IMR-90 (cell line): ENCODE measurements around the gene TCF3. TPM values are rescaled to one million over a fixed set of nuclear protein-coding genes. Genes with fewer than 3 reads are reported as not detected.

Experiments
- ATAC-seq: fragments of 200-7000 bp; cut with Tn5 transposase; 2 replicates; pipeline ENCODE4 v1.9.1; 2020; ENCODE audit warnings: low read depth, mild to moderate bottlenecking, moderate library complexity
- BruUV-seq: library from RNA; stranded (reverse); fragments of 400-500 nt; replicated peaks from 2 replicates; lab custom pipeline; 2021; lab: Mats Ljungman, UMichigan
- CTCF ChIA-PET: fragments of 300-600 bp; formaldehyde crosslinking; extraction: SDS; loops from one replicate; lab custom pipeline; 2021; ENCODE audit warnings: antibody characterized with exemption; lab: Yijun Ruan, JAX
- POLR2A ChIA-PET: fragments of 300-600 bp; sonication (Branson Sonifier 250); formaldehyde crosslinking; loops from one replicate; lab custom pipeline; 2022; ENCODE audit warnings: antibody characterized with exemption; ENCODE audit not compliant: unreplicated experiment; lab: Charles Lee
- DNase-seq: peaks from one replicate; pipeline ENCODE4 v3.0.0; 2013
- H2AFZ ChIP-seq: replicated peaks from 2 replicates; pipeline ENCODE3; 2013; ENCODE audit warnings: low read length, mild to moderate bottlenecking; ENCODE audit not compliant: poor library complexity
- H2AK5ac ChIP-seq: 2 replicates; pipeline ENCODE4 v1.6.1; 2013; ENCODE audit warnings: low read depth, low read length, inconsistent platforms
- H2AK9ac ChIP-seq: replicated peaks from 2 replicates; pipeline ENCODE3; 2013; ENCODE audit warnings: mild to moderate bottlenecking, low read depth, low read length, moderate library complexity; ENCODE audit not compliant: poor library complexity
- H2BK120ac ChIP-seq: 2 replicates; pipeline ENCODE4 v1.6.1; 2013; ENCODE audit warnings: low read depth, low read length, inconsistent platforms
- H2BK15ac ChIP-seq: 3 replicates; pipeline ENCODE4 v1.6.1; 2013; ENCODE audit warnings: low read depth, low read length, inconsistent platforms
- H2BK20ac ChIP-seq: 2 replicates; pipeline ENCODE4 v1.6.1; 2013; ENCODE audit warnings: low read depth, mild to moderate bottlenecking, inconsistent platforms, low read length, moderate library complexity
- H2BK5ac ChIP-seq: 2 replicates; pipeline ENCODE4 v1.6.1; 2013; ENCODE audit warnings: mild to moderate bottlenecking, low read depth, low read length, inconsistent platforms; ENCODE audit not compliant: poor library complexity, severe bottlenecking
- H3K14ac ChIP-seq: replicated peaks from 2 replicates; pipeline ENCODE4 v1.6.1; 2013; ENCODE audit warnings: low read depth, low read length, inconsistent platforms
- H3K18ac ChIP-seq: 2 replicates; pipeline ENCODE4 v1.6.1; 2013; ENCODE audit warnings: low read depth, low read length, control low read depth
- H3K23ac ChIP-seq: 2 replicates; pipeline ENCODE4 v1.6.1; 2013; ENCODE audit warnings: low read depth, low read length, inconsistent platforms
- H3K27ac ChIP-seq: 2 replicates; pipeline ENCODE4 v1.5.1; 2013; ENCODE audit warnings: mild to moderate bottlenecking, control low read depth, low read length; ENCODE audit not compliant: insufficient read depth
- H3K27me3 ChIP-seq: 2 replicates; pipeline ENCODE4 v1.6.1; 2013; ENCODE audit warnings: low read length; ENCODE audit not compliant: control insufficient read depth, insufficient read depth
- H3K36me3 ChIP-seq: 2 replicates; pipeline ENCODE4 v1.6.1; 2013; ENCODE audit warnings: low read length, mixed read lengths; ENCODE audit not compliant: control insufficient read depth, insufficient read depth
- H3K4ac ChIP-seq: 2 replicates; pipeline ENCODE4 v1.6.1; 2013; ENCODE audit warnings: low read depth, low read length, inconsistent platforms
- H3K4me1 ChIP-seq: 2 replicates; pipeline ENCODE4 v1.6.1; 2013; ENCODE audit warnings: low read length, mixed read lengths; ENCODE audit not compliant: control insufficient read depth, insufficient read depth
- H3K4me2 ChIP-seq: 2 replicates; pipeline ENCODE4 v1.6.1; 2013; ENCODE audit warnings: low read depth, mild to moderate bottlenecking, control low read depth, low read length, moderate library complexity
- H3K4me3 ChIP-seq: 2 replicates; pipeline ENCODE4 v1.5.1; 2013; ENCODE audit warnings: low read depth, mild to moderate bottlenecking, control low read depth, low read length, moderate library complexity; ENCODE audit not compliant: insufficient read depth
- H3K56ac ChIP-seq: 2 replicates; pipeline ENCODE4 v1.6.1; 2013; ENCODE audit warnings: low read length, inconsistent platforms; ENCODE audit not compliant: insufficient read depth; ENCODE audit errors: extremely low read depth
- H3K79me1 ChIP-seq, 2 experiments: 2 replicates each; pipeline ENCODE4 v1.6.1; 2013; ENCODE audit warnings: low read length in 2 of 2, inconsistent platforms in 1 of 2, low read depth in 1 of 2
- H3K9ac ChIP-seq: 2 replicates; pipeline ENCODE4 v1.6.1; 2013; ENCODE audit warnings: low read depth, low read length, control low read depth
- H3K9me1 ChIP-seq: 2 replicates; pipeline ENCODE4 v1.6.1; 2013; ENCODE audit warnings: low read length, inconsistent platforms; ENCODE audit not compliant: insufficient read depth
- H3K9me3 ChIP-seq: 2 replicates; pipeline ENCODE4 v1.6.1; 2013; ENCODE audit warnings: low read length; ENCODE audit not compliant: control insufficient read depth, insufficient read depth
- H4K20me1 ChIP-seq: 2 replicates; pipeline ENCODE4 v1.6.1; 2013; ENCODE audit warnings: low read length, inconsistent platforms; ENCODE audit not compliant: insufficient read depth
- H4K5ac ChIP-seq: 2 replicates; pipeline ENCODE4 v1.6.1; 2013; ENCODE audit warnings: mild to moderate bottlenecking, low read depth, low read length, control low read depth
- H4K8ac ChIP-seq, 2 experiments: 2 replicates each; pipeline ENCODE4 v1.6.1; 2013; ENCODE audit warnings: low read depth in 2 of 2, low read length in 2 of 2, control low read depth in 1 of 2, inconsistent platforms in 1 of 2
- H4K91ac ChIP-seq: 2 replicates; pipeline ENCODE4 v1.6.1; 2013; ENCODE audit warnings: low read depth, low read length, inconsistent platforms; ENCODE audit not compliant: insufficient read depth
- CEBPB ChIP-seq: IDR thresholded peaks from 2 replicates; pipeline ENCODE4 v1.6.1; 2012; ENCODE audit warnings: low read depth, low read length, improper control_type of control experiment
- CTCF ChIP-seq: conservative IDR thresholded peaks from 2 replicates; pipeline ENCODE4 v1.5.1; 2012; ENCODE audit warnings: mild to moderate bottlenecking, low read depth, low read length, improper control_type of control experiment
- MAFK ChIP-seq: IDR thresholded peaks from 2 replicates; pipeline ENCODE4 v1.6.1; 2012; ENCODE audit warnings: low read depth, low read length, improper control_type of control experiment
- MAZ ChIP-seq: IDR thresholded peaks from 2 replicates; pipeline ENCODE4 v1.6.1; 2012; ENCODE audit warnings: low read depth, mild to moderate bottlenecking, low read length, improper control_type of control experiment, moderate library complexity, borderline replicate concordance
- MXI1 ChIP-seq: IDR thresholded peaks from 2 replicates; pipeline ENCODE4 v1.6.1; 2012; ENCODE audit warnings: low read depth, mild to moderate bottlenecking, low read length, moderate library complexity, borderline replicate concordance
- NFE2L2 ChIP-seq: fragments of 150-350 bp; IDR thresholded peaks from 2 replicates; pipeline ENCODE4 v1.6.1; 2016; ENCODE audit warnings: low read depth, mild to moderate bottlenecking, low read length
- POLR2A ChIP-seq: IDR thresholded peaks from 2 replicates; pipeline ENCODE4 v1.6.1; 2012; ENCODE audit warnings: mild to moderate bottlenecking, low read depth, low read length
- WGBS, 2 experiments: methylation state at CpG; one replicate each; pipeline versions ENCODE4 v1.1.5 to v1.1.7; 2013; ENCODE audit warnings: missing lambda C conversion rate in 2 of 2; ENCODE audit not compliant: insufficient read length in 1 of 2; ENCODE audit errors: extremely low coverage in 2 of 2; 5-methylcytosine and 5-hydroxymethylcytosine counted together
- dilution Hi-C: fragments of 300-500 bp; cut with HindIII; formaldehyde crosslinking; loops from one replicate; pipeline ENCODE4 v1.14.3; 2018; ENCODE audit warnings: low sequenced_read_pairs; ENCODE audit not compliant: unreplicated experiment
- in situ Hi-C: fragments of 300-500 bp; cut with MboI; formaldehyde crosslinking; loops from 3 replicates; pipeline ENCODE4 v1.14.3; 2019; ENCODE audit warnings: low sequenced_read_pairs, inconsistent platforms, mixed read lengths
- intact Hi-C: fragments of 100-400 bp; cut with micrococcal nuclease; formaldehyde crosslinking; loops from 2 replicates; pipeline ENCODE4 v1.10.0; 2022
- polyA plus RNA-seq, 3 experiments: library from polyadenylated mRNA; depleted of rRNA; stranded (reverse); fragments of >200 nt; gene quantifications; 2 replicates each; pipeline ENCODE4 v1.2.3, GENCODE V29; 2012; ENCODE audit warnings: low replicate concordance in 1 of 3
- total RNA-seq: library from RNA; depleted of rRNA; stranded (reverse); fragments of >200 nt; gene quantifications from 2 replicates; pipeline ENCODE4 v1.2.3, GENCODE V29; 2012
- TF ChIP-seq, protein P1 (sequence below): fragments of 150-350 bp; IDR thresholded peaks from 2 replicates; pipeline ENCODE4 v1.6.1; 2016; ENCODE audit warnings: low read depth, mild to moderate bottlenecking, low read length, moderate library complexity, borderline replicate concordance
- TF ChIP-seq, protein P2 (sequence below): fragments of 150-350 bp; IDR thresholded peaks from 2 replicates; pipeline ENCODE4 v1.6.1; 2017; ENCODE audit warnings: mild to moderate bottlenecking, antibody characterized with exemption, low read length, low read depth

Gene TCF3
- total and polyA plus RNA-seq, 2 of the 4 experiments (the other 2 are of a cell fraction), result 29.9 to 127 TPM

DNA sequence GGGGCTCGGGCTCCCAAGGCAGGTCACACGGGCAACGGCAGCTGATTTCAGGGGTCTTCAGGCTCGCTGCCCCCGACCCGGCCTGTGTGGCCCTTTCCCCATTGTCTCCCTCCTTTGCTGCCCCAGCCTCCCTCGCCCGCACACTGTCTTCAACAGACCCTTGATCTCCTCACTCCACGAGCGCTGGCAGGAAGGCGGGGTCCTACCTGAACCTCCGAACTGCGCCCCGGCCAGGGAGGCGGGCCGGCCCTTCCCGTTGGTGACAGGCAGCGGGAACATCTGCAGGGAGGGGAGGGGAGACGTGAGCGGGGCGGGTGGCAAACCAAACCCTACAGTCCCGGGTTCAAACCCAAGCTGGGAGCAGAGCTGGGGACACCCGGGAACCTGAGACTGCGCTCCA is 6.3 kb downstream of the TCF3 start:
- H3K23ac ChIP-seq, result no peak overlapping the region
- H2BK15ac ChIP-seq, result no peak overlapping the region
- no peaks in the 10 kb centered on the region for H3K9me1 ChIP-seq
- no peak overlapping the region for H3K4ac ChIP-seq
- BruUV-seq, result no TSS peak
- DNase-seq (no peak), ATAC-seq (no peak)
- peaks cover 3% of the 10 kb centered on the region; the same call in 1 of the 2 replicates for H3K4me1 ChIP-seq
- H3K9ac ChIP-seq, result no peak overlapping the region
- H2BK120ac ChIP-seq, result no peak overlapping the region
- no peak overlapping the region for H3K18ac ChIP-seq
- in situ Hi-C loops (no loop called here), intact Hi-C loops (no loop called here), dilution Hi-C loops (no loop called here)
- no peak overlapping the region for H2AFZ ChIP-seq
- H3K4me2 ChIP-seq, result no peak overlapping the region
- no peak overlapping the region for H4K91ac ChIP-seq
- H2BK20ac ChIP-seq, result no peak overlapping the region
- H3K27ac ChIP-seq, result no peak overlapping the region
- POLR2A ChIA-PET, result no interaction called here
- H3K4me3 ChIP-seq, result no peak overlapping the region
- CTCF ChIA-PET, result no interaction called here
- 94% methylated on average over 12 of the region's 24 CpGs; no CpG with 5 or more reads in 1 of the 2 experiments for WGBS, 2 experiments
- H4K5ac ChIP-seq, result no peak overlapping the region
- no peak overlapping the region for H2BK5ac ChIP-seq
- peaks cover 29 to 87% of the 10 kb centered on the region in 2 experiments for H3K79me1 ChIP-seq
- TF ChIP-seq CTCF (no peak), POLR2A (no peak), NFE2L2 (no peak), CEBPB (no peak), MXI1 (no peak), MAZ (no peak), MAFK (no peak)
- TF ChIP-seq, protein P1, sequence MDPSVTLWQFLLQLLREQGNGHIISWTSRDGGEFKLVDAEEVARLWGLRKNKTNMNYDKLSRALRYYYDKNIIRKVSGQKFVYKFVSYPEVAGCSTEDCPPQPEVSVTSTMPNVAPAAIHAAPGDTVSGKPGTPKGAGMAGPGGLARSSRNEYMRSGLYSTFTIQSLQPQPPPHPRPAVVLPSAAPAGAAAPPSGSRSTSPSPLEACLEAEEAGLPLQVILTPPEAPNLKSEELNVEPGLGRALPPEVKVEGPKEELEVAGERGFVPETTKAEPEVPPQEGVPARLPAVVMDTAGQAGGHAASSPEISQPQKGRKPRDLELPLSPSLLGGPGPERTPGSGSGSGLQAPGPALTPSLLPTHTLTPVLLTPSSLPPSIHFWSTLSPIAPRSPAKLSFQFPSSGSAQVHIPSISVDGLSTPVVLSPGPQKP, result no peak
- TF ChIP-seq, protein P2, sequence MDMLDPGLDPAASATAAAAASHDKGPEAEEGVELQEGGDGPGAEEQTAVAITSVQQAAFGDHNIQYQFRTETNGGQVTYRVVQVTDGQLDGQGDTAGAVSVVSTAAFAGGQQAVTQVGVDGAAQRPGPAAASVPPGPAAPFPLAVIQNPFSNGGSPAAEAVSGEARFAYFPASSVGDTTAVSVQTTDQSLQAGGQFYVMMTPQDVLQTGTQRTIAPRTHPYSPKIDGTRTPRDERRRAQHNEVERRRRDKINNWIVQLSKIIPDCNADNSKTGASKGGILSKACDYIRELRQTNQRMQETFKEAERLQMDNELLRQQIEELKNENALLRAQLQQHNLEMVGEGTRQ, result no peak
- no peak overlapping the region for H3K14ac ChIP-seq
- no peak overlapping the region for H3K56ac ChIP-seq
- H3K9me3 ChIP-seq, result no peaks in the 10 kb centered on the region
- H4K8ac ChIP-seq, result no peak overlapping the region
- H2AK5ac ChIP-seq, result no peak overlapping the region
- H4K20me1 ChIP-seq, result peaks cover 48% of the 10 kb centered on the region
- no peaks in the 10 kb centered on the region for H3K27me3 ChIP-seq
- no peak overlapping the region for H2AK9ac ChIP-seq
- peaks cover 59% of the 10 kb centered on the region for H3K36me3 ChIP-seq
